ENCODE measurements around the gene TRAPPC10.

The TRAPPC10 gene

GRCh38 chr21:43986544-43987451 lies 25.3 kb upstream of the TRAPPC10 start:
- no peak for DNase-seq
- no peak for TF ChIP-seq GATA1 (IDR thresholded peaks at IDR 0.05; ENCODE audit: low read depth, low read length)
- no peak for TF ChIP-seq POLR2A (IDR thresholded peaks at IDR 0.05; ENCODE audit: low read length)

- DNase-seq = no peak
- no peak for TF ChIP-seq GATA1 (IDR thresholded peaks at IDR 0.05; ENCODE audit: low read depth, low read length)
- TF ChIP-seq POLR2A (IDR thresholded peaks at IDR 0.05; ENCODE audit: low read length) = no peak
Measured at GRCh38 chr21:43987509-43987908, 24.6 kb upstream of the TRAPPC10 start.

DNA sequence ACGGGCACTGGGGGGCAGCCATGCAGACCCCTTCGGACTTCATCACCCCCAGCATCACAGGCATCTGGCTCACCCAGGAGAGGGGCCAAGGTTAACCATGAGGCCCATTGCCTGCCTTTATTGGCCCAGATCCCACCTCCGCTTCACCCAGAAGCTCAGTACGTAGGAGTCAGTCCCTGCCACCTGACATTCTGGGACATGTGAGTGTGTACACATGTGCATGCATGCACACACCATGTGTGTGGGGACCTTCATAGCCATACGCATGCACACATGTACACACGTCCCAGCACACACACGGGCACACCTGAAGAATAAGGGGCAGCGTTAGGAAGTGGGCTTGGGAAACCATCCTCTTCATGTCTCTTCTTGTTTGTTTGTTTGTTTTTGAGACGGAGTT lies 24.1 kb upstream of the TRAPPC10 start:
- TF ChIP-seq GATA1 (IDR thresholded peaks at IDR 0.05; ENCODE audit: low read depth, low read length) (no peak), POLR2A (IDR thresholded peaks at IDR 0.05; ENCODE audit: low read length) (no peak)
- DNase-seq = no peak

DNA sequence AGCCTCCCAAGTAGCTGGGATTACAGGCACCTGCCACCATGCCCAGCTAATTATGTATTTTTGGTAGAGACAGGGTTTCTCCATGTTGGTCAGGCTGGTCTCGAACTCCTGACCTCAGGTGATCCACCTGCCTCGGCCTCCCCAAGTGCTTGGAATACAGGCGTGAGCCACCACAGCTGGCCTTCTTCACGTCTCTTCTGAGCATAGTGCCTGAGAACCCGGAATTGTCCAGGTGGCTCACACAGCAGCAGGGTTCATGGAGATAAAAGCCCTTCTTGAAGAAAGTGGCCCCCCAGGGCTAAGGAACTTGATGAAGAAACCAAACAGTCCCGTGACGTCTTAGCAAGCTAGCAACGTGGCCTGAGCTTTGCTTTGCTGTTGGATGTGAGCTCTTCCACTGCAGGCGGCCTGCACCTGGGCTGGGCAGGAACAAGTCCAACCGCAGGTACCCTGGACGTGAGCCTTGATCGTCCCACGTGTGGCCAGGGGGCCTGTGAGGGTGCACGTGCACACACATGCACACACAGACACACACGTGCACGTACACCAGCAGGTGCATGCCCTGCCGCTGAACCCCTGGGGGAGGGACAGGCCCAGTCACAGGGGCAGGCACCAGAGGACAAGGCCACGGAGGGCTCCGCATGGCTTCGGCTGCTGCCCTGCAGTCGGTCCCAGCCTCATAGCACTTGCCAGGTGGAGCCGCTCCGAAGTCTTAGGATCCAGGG lies 23.4 kb upstream of the TRAPPC10 start:
- DNase-seq = no peak
- TF ChIP-seq POLR2A (IDR thresholded peaks at IDR 0.05; ENCODE audit: low read length) (no peak), GATA1 (IDR thresholded peaks at IDR 0.05; ENCODE audit: low read depth, low read length) (no peak)

- no peak for DNase-seq
- TF ChIP-seq POLR2A (IDR thresholded peaks at IDR 0.05; ENCODE audit: low read length) = no peak
- TF ChIP-seq GATA1 (IDR thresholded peaks at IDR 0.05; ENCODE audit: low read depth, low read length) = no peak
Measured at GRCh38 chr21:43989401-43989800, 22.7 kb upstream of the TRAPPC10 start.

DNA sequence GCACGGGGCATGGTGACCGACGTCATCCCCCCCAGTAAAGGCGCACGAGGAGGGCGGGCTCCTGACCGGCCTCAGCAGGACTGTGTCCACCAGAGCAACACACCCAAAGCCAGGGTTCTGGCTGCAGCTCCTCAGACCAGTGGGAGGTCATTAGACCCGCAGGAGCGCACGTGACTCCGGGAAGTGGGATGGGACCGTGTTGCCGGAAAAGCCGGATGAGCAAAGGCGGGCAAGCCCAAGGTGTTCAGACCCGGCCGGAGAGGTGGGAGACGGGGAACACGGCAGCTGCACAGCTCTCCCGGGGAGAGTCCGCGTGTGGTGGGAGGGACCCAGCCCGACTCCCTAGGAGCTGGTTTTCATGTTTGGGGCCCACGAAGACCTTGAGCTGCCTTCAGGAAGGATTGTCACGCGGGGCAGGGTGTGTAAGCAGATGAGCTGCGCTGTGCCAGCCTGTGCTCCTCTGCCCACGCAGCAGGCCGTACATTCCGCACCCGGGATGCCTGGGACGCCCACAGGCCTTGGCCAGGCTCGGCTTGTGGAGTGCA lies 20.6 kb upstream of the TRAPPC10 start:
- no peak for DNase-seq
- TF ChIP-seq POLR2A (IDR thresholded peaks at IDR 0.05; ENCODE audit: low read length) (no peak), GATA1 (IDR thresholded peaks at IDR 0.05; ENCODE audit: low read depth, low read length) (no peak)

DNA sequence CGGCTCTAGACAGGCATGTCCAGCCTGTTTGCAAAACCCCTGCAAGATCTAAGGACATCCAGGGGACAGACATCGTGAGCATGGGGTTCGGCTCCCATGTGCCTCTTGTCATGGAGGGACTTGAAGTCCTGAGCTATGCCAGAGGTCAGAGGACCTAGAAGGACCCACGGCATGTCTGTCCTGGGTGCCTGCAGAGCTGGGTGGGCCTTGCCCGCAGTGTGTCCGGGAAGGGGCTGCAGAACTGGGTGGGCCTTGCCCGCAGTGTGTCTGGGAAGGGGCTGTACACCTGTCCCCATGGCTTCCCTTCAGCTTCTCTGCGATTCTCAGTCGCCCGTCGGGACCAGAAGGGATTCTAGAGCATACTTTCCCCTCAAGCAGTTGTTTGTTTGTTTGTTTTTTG lies 20.0 kb upstream of the TRAPPC10 start:
- TF ChIP-seq POLR2A (IDR thresholded peaks at IDR 0.05; ENCODE audit: low read length) (no peak), GATA1 (IDR thresholded peaks at IDR 0.05; ENCODE audit: low read depth, low read length) (no peak)
- no peak for DNase-seq

DNA sequence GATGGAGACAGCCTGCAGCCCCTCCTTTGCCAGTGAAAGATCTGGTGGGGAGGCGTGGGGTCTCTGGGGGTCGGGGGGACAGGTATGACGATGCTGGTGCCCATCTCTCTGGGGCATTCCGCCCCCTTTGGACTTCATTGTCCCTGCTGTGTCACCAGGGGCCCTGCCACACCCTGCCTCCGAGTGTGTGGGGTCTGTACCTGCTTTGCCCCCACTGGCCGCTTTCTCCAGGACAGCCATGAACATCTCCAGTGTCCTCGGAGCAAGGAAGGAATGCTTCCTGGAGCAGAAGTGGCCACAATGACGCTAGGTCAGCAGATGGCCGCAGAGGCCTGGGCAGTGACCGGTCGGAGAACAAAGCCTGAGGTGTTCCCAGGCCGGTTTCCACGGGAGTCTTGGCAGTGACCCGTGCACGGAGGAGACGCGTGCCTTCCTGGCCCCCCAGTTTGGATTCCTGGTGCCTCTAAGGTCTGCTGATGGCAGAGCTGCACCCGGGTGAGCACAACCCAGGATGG lies 18.6 kb upstream of the TRAPPC10 start:
- DNase-seq = no peak
- TF ChIP-seq POLR2A (IDR thresholded peaks at IDR 0.05; ENCODE audit: low read length) = no peak
- TF ChIP-seq GATA1 (IDR thresholded peaks at IDR 0.05; ENCODE audit: low read depth, low read length) = no peak

DNA sequence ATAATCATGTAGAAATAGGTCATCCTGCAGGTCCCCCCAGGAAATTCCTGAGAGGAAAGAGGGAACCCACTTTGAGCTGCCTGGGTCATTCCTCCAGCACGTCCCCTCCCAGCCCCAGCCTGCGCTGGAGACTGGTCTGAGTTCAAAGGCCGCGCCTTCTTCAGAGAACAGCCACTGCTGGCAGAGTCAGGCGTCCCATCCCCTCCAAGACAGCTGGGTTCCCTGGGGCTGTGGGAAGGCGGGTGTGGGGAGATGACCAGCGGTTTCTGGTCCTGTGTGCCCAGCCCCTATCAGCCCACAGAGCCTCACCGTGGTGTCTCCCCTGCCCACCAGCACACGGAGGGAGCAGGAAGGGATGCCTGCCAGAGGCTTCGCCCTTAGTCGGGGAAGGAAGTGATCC lies 18.0 kb upstream of the TRAPPC10 start:
- TF ChIP-seq GATA1 (IDR thresholded peaks at IDR 0.05; ENCODE audit: low read depth, low read length) (no peak), POLR2A (IDR thresholded peaks at IDR 0.05; ENCODE audit: low read length) (no peak)
- no peak for DNase-seq

- no peak for DNase-seq
- no peak for TF ChIP-seq POLR2A (IDR thresholded peaks at IDR 0.05; ENCODE audit: low read length)
- TF ChIP-seq GATA1 (IDR thresholded peaks at IDR 0.05; ENCODE audit: low read depth, low read length) = no peak
Measured at GRCh38 chr21:43994646-43995045, 17.5 kb upstream of the TRAPPC10 start.

GRCh38 chr21:43995521-43996105 lies 16.5 kb upstream of the TRAPPC10 start:
- DNase-seq = no peak
- no peak for TF ChIP-seq POLR2A (IDR thresholded peaks at IDR 0.05; ENCODE audit: low read length)
- no peak for TF ChIP-seq GATA1 (IDR thresholded peaks at IDR 0.05; ENCODE audit: low read depth, low read length)

GRCh38 chr21:43997766-43998742 lies 14.1 kb upstream of the TRAPPC10 start:
- DNase-seq = no peak
- TF ChIP-seq POLR2A (IDR thresholded peaks at IDR 0.05; ENCODE audit: low read length) = no peak
- TF ChIP-seq GATA1 (IDR thresholded peaks at IDR 0.05; ENCODE audit: low read depth, low read length) = no peak

DNA sequence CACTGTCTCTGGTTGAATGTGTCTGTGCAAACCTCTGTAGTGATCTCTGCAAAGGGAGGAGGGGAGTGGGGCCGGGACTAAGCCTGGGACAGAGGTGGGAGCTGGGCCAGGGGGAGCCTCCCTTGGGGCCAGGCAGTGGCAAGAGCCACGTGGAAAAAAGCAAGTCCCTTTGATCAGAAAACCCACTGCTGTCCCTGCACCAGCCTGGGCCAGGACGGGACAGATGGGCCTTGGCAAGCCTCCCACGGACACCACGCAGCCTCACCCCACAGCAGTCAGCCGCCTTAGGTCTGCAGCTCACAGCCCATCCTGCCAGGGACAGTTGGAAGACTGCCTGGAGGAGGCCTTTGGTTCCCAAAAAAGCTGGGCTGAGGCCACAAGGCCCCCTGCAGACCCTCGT lies 11.7 kb upstream of the TRAPPC10 start:
- DNase-seq = no peak
- TF ChIP-seq GATA1 (IDR thresholded peaks at IDR 0.05; ENCODE audit: low read depth, low read length) = no peak
- no peak for TF ChIP-seq POLR2A (IDR thresholded peaks at IDR 0.05; ENCODE audit: low read length)

Data from erythroblast (primary cell).